ENCODE data around the gene PRELID2.

PRELID2 gene

GRCh38 chr5:145829708-145830361, 5.3 kb downstream of the PRELID2 start:
- no peak overlapping the region for H3K4me3 ChIP-seq (ENCODE audit: low read length)
- H4K8ac ChIP-seq (ENCODE audit: low read depth, low read length), result no peak overlapping the region
- no peak overlapping the region for H3K4ac ChIP-seq (ENCODE audit: low read depth, low read length)
- no peaks in the 10 kb centered on the region for H3K36me3 ChIP-seq (ENCODE audit: control insufficient read depth, insufficient read depth, low read length)
- DNase-seq, result no peak
- no peaks in the 10 kb centered on the region for H3K27me3 ChIP-seq (ENCODE audit: insufficient read depth, low read length, poor library complexity)
- no peak overlapping the region for H3K18ac ChIP-seq (ENCODE audit: low read length)
- no peaks in the 10 kb centered on the region for H3K79me1 ChIP-seq (ENCODE audit: low read length)
- H3K56ac ChIP-seq (ENCODE audit: low read length), result no peak overlapping the region
- H3K23ac ChIP-seq (ENCODE audit: low read length), result no peak overlapping the region
- no peak overlapping the region for H2AK5ac ChIP-seq (ENCODE audit: low read length)
- no peaks in the 10 kb centered on the region for H3K79me2 ChIP-seq (ENCODE audit: control insufficient read depth, insufficient read depth, low read length)
- H3K9ac ChIP-seq (ENCODE audit: low read length), result no peak overlapping the region
- H2BK15ac ChIP-seq (replicated peaks; ENCODE audit: low read depth), result no peak overlapping the region
- H2BK120ac ChIP-seq (ENCODE audit: low read depth, low read length), result no peak overlapping the region
- H2BK5ac ChIP-seq (ENCODE audit: low read length), result no peak overlapping the region
- no peak overlapping the region for H3K4me2 ChIP-seq (ENCODE audit: low read length)
- no peak overlapping the region for H4K5ac ChIP-seq (ENCODE audit: low read length)
- H3K4me1 ChIP-seq (ENCODE audit: control insufficient read depth, low read depth, low read length), result no peaks in the 10 kb centered on the region
- H3K27ac ChIP-seq (ENCODE audit: low read depth, low read length), result no peak overlapping the region

GRCh38 chr5:145826895-145827674, 8.1 kb downstream of the PRELID2 start:
- no peak overlapping the region for H2BK5ac ChIP-seq (ENCODE audit: low read length)
- H2AK5ac ChIP-seq (ENCODE audit: low read length), result no peak overlapping the region
- H3K27ac ChIP-seq (ENCODE audit: low read depth, low read length), result no peak overlapping the region
- H3K4me3 ChIP-seq (ENCODE audit: low read length), result no peak overlapping the region
- no peaks in the 10 kb centered on the region for H3K27me3 ChIP-seq (ENCODE audit: insufficient read depth, low read length, poor library complexity)
- H3K9ac ChIP-seq (ENCODE audit: low read length), result no peak overlapping the region
- H3K79me2 ChIP-seq (ENCODE audit: control insufficient read depth, insufficient read depth, low read length), result no peaks in the 10 kb centered on the region
- H2BK120ac ChIP-seq (ENCODE audit: low read depth, low read length), result no peak overlapping the region
- no peaks in the 10 kb centered on the region for H3K36me3 ChIP-seq (ENCODE audit: control insufficient read depth, insufficient read depth, low read length)
- H3K79me1 ChIP-seq (ENCODE audit: low read length), result no peaks in the 10 kb centered on the region
- H3K23ac ChIP-seq (ENCODE audit: low read length), result no peak overlapping the region
- no CpG with 5 or more reads among the region's 8 CpGs for WGBS (ENCODE audit: extremely low coverage, insufficient coverage, low lambda C conversion rate)
- no peak overlapping the region for H4K5ac ChIP-seq (ENCODE audit: low read length)
- H3K4ac ChIP-seq (ENCODE audit: low read depth, low read length), result no peak overlapping the region
- H3K18ac ChIP-seq (ENCODE audit: low read length), result no peak overlapping the region
- H3K56ac ChIP-seq (ENCODE audit: low read length), result no peak overlapping the region
- H2BK15ac ChIP-seq (replicated peaks; ENCODE audit: low read depth), result no peak overlapping the region
- no peak for DNase-seq
- H4K8ac ChIP-seq (ENCODE audit: low read depth, low read length), result no peak overlapping the region
- H3K4me2 ChIP-seq (ENCODE audit: low read length), result no peak overlapping the region
- no peaks in the 10 kb centered on the region for H3K4me1 ChIP-seq (ENCODE audit: control insufficient read depth, low read depth, low read length)

GRCh38 chr5:145825751-145826180, 9.4 kb downstream of the PRELID2 start:
- Histone ChIP-seq H2BK5ac (ENCODE audit: low read length) (no peak overlapping the region), H3K23ac (ENCODE audit: low read length) (no peak overlapping the region), H3K18ac (ENCODE audit: low read length) (no peak overlapping the region), H4K8ac (ENCODE audit: low read depth, low read length) (no peak overlapping the region), H4K5ac (ENCODE audit: low read length) (no peak overlapping the region), H3K9ac (ENCODE audit: low read length) (no peak overlapping the region), H3K4me2 (ENCODE audit: low read length) (no peak overlapping the region), H3K4ac (ENCODE audit: low read depth, low read length) (no peak overlapping the region), H3K4me3 (ENCODE audit: low read length) (no peak overlapping the region), H3K36me3 (ENCODE audit: control insufficient read depth, insufficient read depth, low read length) (no peaks in the 10 kb centered on the region), H2BK15ac (replicated peaks; ENCODE audit: low read depth) (no peak overlapping the region), H3K79me1 (ENCODE audit: low read length) (no peaks in the 10 kb centered on the region), H3K4me1 (ENCODE audit: control insufficient read depth, low read depth, low read length) (no peaks in the 10 kb centered on the region), H3K79me2 (ENCODE audit: control insufficient read depth, insufficient read depth, low read length) (no peaks in the 10 kb centered on the region), H3K56ac (ENCODE audit: low read length) (no peak overlapping the region), H3K27ac (ENCODE audit: low read depth, low read length) (no peak overlapping the region), H2BK120ac (ENCODE audit: low read depth, low read length) (no peak overlapping the region), H3K27me3 (ENCODE audit: insufficient read depth, low read length, poor library complexity) (no peaks in the 10 kb centered on the region), H2AK5ac (ENCODE audit: low read length) (no peak overlapping the region)
- peak; percentile 61 for DNase-seq
- no CpG with 5 or more reads among the region's 3 CpGs for WGBS (ENCODE audit: extremely low coverage, insufficient coverage, low lambda C conversion rate)

- Histone ChIP-seq H3K36me3 (ENCODE audit: control insufficient read depth, insufficient read depth, low read length) (no peaks in the 10 kb centered on the region), H4K8ac (ENCODE audit: low read depth, low read length) (peak overlapping the region; percentile 13), H3K4ac (ENCODE audit: low read depth, low read length) (no peak overlapping the region), H3K27ac (ENCODE audit: low read depth, low read length) (no peak overlapping the region), H2BK120ac (ENCODE audit: low read depth, low read length) (no peak overlapping the region), H3K56ac (ENCODE audit: low read length) (no peak overlapping the region), H2AK5ac (ENCODE audit: low read length) (no peak overlapping the region), H4K5ac (ENCODE audit: low read length) (no peak overlapping the region), H3K79me1 (ENCODE audit: low read length) (no peaks in the 10 kb centered on the region), H2BK15ac (replicated peaks; ENCODE audit: low read depth) (no peak overlapping the region), H3K79me2 (ENCODE audit: control insufficient read depth, insufficient read depth, low read length) (no peaks in the 10 kb centered on the region), H3K27me3 (ENCODE audit: insufficient read depth, low read length, poor library complexity) (no peaks in the 10 kb centered on the region), H3K4me1 (ENCODE audit: control insufficient read depth, low read depth, low read length) (no peaks in the 10 kb centered on the region), H2BK5ac (ENCODE audit: low read length) (no peak overlapping the region), H3K9ac (ENCODE audit: low read length) (no peak overlapping the region), H3K23ac (ENCODE audit: low read length) (no peak overlapping the region), H3K18ac (ENCODE audit: low read length) (no peak overlapping the region), H3K4me2 (ENCODE audit: low read length) (no peak overlapping the region), H3K4me3 (ENCODE audit: low read length) (no peak overlapping the region)
- no CpG with 5 or more reads among the region's 4 CpGs for WGBS (ENCODE audit: extremely low coverage, insufficient coverage, low lambda C conversion rate)
- no peak for DNase-seq
Observed at GRCh38 chr5:145824040-145824439, 11.1 kb downstream of the PRELID2 start.

GRCh38 chr5:145818604-145819003, 16.5 kb downstream of the PRELID2 start:
- Histone ChIP-seq H3K27ac (ENCODE audit: low read depth, low read length) (no peak overlapping the region), H3K36me3 (ENCODE audit: control insufficient read depth, insufficient read depth, low read length) (no peaks in the 10 kb centered on the region), H3K56ac (ENCODE audit: low read length) (no peak overlapping the region), H3K4me1 (ENCODE audit: control insufficient read depth, low read depth, low read length) (no peaks in the 10 kb centered on the region), H2BK15ac (replicated peaks; ENCODE audit: low read depth) (no peak overlapping the region), H3K27me3 (ENCODE audit: insufficient read depth, low read length, poor library complexity) (no peaks in the 10 kb centered on the region), H4K8ac (ENCODE audit: low read depth, low read length) (no peak overlapping the region), H2BK120ac (ENCODE audit: low read depth, low read length) (no peak overlapping the region), H3K79me2 (ENCODE audit: control insufficient read depth, insufficient read depth, low read length) (no peaks in the 10 kb centered on the region), H3K18ac (ENCODE audit: low read length) (no peak overlapping the region), H3K23ac (ENCODE audit: low read length) (no peak overlapping the region), H2AK5ac (ENCODE audit: low read length) (no peak overlapping the region), H3K9ac (ENCODE audit: low read length) (no peak overlapping the region), H3K4me3 (ENCODE audit: low read length) (no peak overlapping the region), H2BK5ac (ENCODE audit: low read length) (no peak overlapping the region), H3K79me1 (ENCODE audit: low read length) (no peaks in the 10 kb centered on the region), H3K4ac (ENCODE audit: low read depth, low read length) (no peak overlapping the region), H4K5ac (ENCODE audit: low read length) (no peak overlapping the region), H3K4me2 (ENCODE audit: low read length) (no peak overlapping the region)
- no CpG with 5 or more reads among the region's 4 CpGs for WGBS (ENCODE audit: extremely low coverage, insufficient coverage, low lambda C conversion rate)
- DNase-seq, result peak; percentile 73
